Liver (tissue), 3 donors: ENCODE results near the gene LRRC40.

Source experiments
- ATF3 ChIP-seq: IDR thresholded peaks from 2 replicates; pipeline ENCODE4 v1.6.1; 2016; ENCODE audit warnings: antibody characterized with exemption
- CTCF ChIP-seq: fragments of 150-350 bp; IDR thresholded peaks from 2 replicates; pipeline ENCODE4 v1.5.1; 2017; ENCODE audit warnings: improper control_type of control experiment, low read depth, low read length; ENCODE audit not compliant: missing input control
- EGR1 ChIP-seq, 2 donors: IDR thresholded peaks; 2 replicates each; pipeline ENCODE4 v1.6.1; 2016 to 2018; ENCODE audit warnings: antibody characterized with exemption in 2 of 2, low read depth in 2 of 2
- FOXA1 ChIP-seq: IDR thresholded peaks from 2 replicates; pipeline ENCODE4 v1.6.1; 2016; ENCODE audit warnings: antibody characterized with exemption
- GABPA ChIP-seq, 2 donors: IDR thresholded peaks in 1 of 2; conservative IDR thresholded peaks in 1 of 2; 2 replicates each; pipeline ENCODE4 v1.6.1; 2016; ENCODE audit warnings: antibody characterized with exemption in 2 of 2, mild to moderate bottlenecking in 1 of 2, moderate library complexity in 1 of 2
- JUND ChIP-seq, 2 donors: IDR thresholded peaks; 2 replicates each; pipeline ENCODE4 v1.6.1; 2016; ENCODE audit warnings: antibody characterized with exemption in 2 of 2
- MAX ChIP-seq: IDR thresholded peaks from 2 replicates; pipeline ENCODE4 v1.6.1; 2016; ENCODE audit warnings: antibody characterized with exemption
- RAD21 ChIP-seq, 2 donors: IDR thresholded peaks; 2 replicates each; pipeline ENCODE4 v1.6.1; 2016; ENCODE audit warnings: antibody characterized with exemption in 2 of 2, mild to moderate bottlenecking in 2 of 2
- REST ChIP-seq: IDR thresholded peaks from 2 replicates; pipeline ENCODE4 v1.6.1; 2016; ENCODE audit warnings: antibody characterized with exemption, mild to moderate bottlenecking
- RXRA ChIP-seq, 2 donors: IDR thresholded peaks; 2 replicates each; pipeline ENCODE4 v1.6.1; 2017 to 2018; ENCODE audit warnings: antibody characterized with exemption in 2 of 2, mild to moderate bottlenecking in 1 of 2
- SP1 ChIP-seq: IDR thresholded peaks from 2 replicates; pipeline ENCODE4 v1.6.1; 2018; ENCODE audit warnings: antibody characterized with exemption, mild to moderate bottlenecking
- TAF1 ChIP-seq: conservative IDR thresholded peaks from 2 replicates; pipeline ENCODE4 v1.6.1; 2016; ENCODE audit warnings: antibody characterized with exemption, mild to moderate bottlenecking
- YY1 ChIP-seq: IDR thresholded peaks from 2 replicates; pipeline ENCODE4 v1.6.1; 2016; ENCODE audit warnings: antibody characterized with exemption, mild to moderate bottlenecking
- ZBTB33 ChIP-seq: IDR thresholded peaks from 2 replicates; pipeline ENCODE4 v1.6.1; 2016; ENCODE audit warnings: antibody characterized with exemption
- donor health status: healthy.
- donor health status: healthy.

- TF ChIP-seq CTCF (no peak), TAF1 (no peak), ATF3 (no peak), RAD21 (IDR thresholded peaks at IDR 0.05) (peak; percentile 16 to 32), JUND (IDR thresholded peaks at IDR 0.05) (no peak), YY1 (no peak), REST (no peak), MAX (no peak), GABPA (IDR thresholded peaks at IDR 0.05 in 1 of 2, conservative IDR thresholded peaks at IDR 0.05 in 1 of 2) (no peak), SP1 (no peak), FOXA1 (no peak), RXRA (IDR thresholded peaks at IDR 0.05) (no peak), ZBTB33 (no peak), EGR1 (IDR thresholded peaks at IDR 0.05; ENCODE audit: low read depth in 2 of 2) (no peak)
Observed at GRCh38 chr1:70143048-70143659, 62.2 kb downstream of the LRRC40 start.
